GM13977 (cell line): ENCODE results near the gene PRSS21.

Source experiments
- DNase-seq: peaks from one replicate; pipeline ENCODE4 v3.0.0; 2012; ENCODE audit warnings: low spot score
- CTCF ChIP-seq: IDR thresholded peaks from 2 replicates; pipeline ENCODE4 v1.5.1; 2012; ENCODE audit warnings: mild to moderate bottlenecking, control low read depth; ENCODE audit not compliant: insufficient read depth; ENCODE audit errors: extremely low read depth, missing control alignments
- in situ Hi-C: fragments of 300-500 bp; cut with MboI; formaldehyde crosslinking; loops from one replicate; pipeline ENCODE4 v1.12.0; 2022; ENCODE audit warnings: low sequenced_read_pairs, low pct_unique_long_range_greater_than_20kb, mixed read lengths, inconsistent platforms; ENCODE audit not compliant: unreplicated experiment

The PRSS21 gene

GRCh38 chr16:2865651-2866050, 48.6 kb downstream of the PRSS21 start:
- in situ Hi-C loops = no loop called here
- TF ChIP-seq CTCF = no peak
- no peak for DNase-seq

- TF ChIP-seq CTCF = no peak
- in situ Hi-C loops = no loop called here
- no peak for DNase-seq
Observed at GRCh38 chr16:2866431-2866830, 49.4 kb downstream of the PRSS21 start.

GRCh38 chr16:2867661-2867986, 50.6 kb downstream of the PRSS21 start:
- TF ChIP-seq CTCF = no peak
- in situ Hi-C loops = no loop called here
- no peak for DNase-seq

GRCh38 chr16:2867987-2868789, 51.2 kb downstream of the PRSS21 start:
- TF ChIP-seq CTCF = peak; percentile 98
- in situ Hi-C loops = no loop called here
- peak; percentile 97 for DNase-seq
